Measurements from ENCODE around the gene EDC4. TPM values are rescaled to one million over a fixed set of nuclear protein-coding genes. Genes with fewer than 3 reads are reported as not detected.

Gene EDC4
- total RNA-seq, 2 experiments from 2014 or later = 134 to 145 TPM

GRCh38 chr16:67855789-67856188 is 17.1 kb upstream of the EDC4 start:
- Histone ChIP-seq H3K27me3 (ENCODE audit: control insufficient read depth in 1 of 2, insufficient read depth in 2 of 2, low read length in 2 of 2) (no peaks in the 10 kb centered on the region), H3K4me1 (ENCODE audit: insufficient read depth, low read length) (peaks cover 31% of the 10 kb centered on the region), H3K4me3 (ENCODE audit: low read length) (no peak overlapping the region), H3K9me3 (ENCODE audit: control insufficient read depth in 1 of 2, insufficient read depth in 1 of 2, low read length in 2 of 2) (no peaks in the 10 kb centered on the region), H3K36me3 (ENCODE audit: insufficient read depth, low read length) (peaks cover 8% of the 10 kb centered on the region), H3K27ac (ENCODE audit: low read depth in 1 of 2, low read length in 2 of 2) (no peak overlapping the region)
- Mint-ChIP-seq H3K4me1 (ENCODE audit: low read depth) (peaks cover 31% of the 10 kb centered on the region), H3K27ac (no peak overlapping the region), H3K36me3 (ENCODE audit: low read depth) (peaks cover 8% of the 10 kb centered on the region), H3K9me3 (no peaks in the 10 kb centered on the region), H3K27me3 (no peaks in the 10 kb centered on the region), H3K4me3 (no peak overlapping the region)
- intact Hi-C loops (cut with DNase I, micrococcal nuclease) = no loop called here
- POLR2A ChIA-PET = interaction anchor here (1.1 kb wide), 1 partner anchor 17 kb away, joined by 4 read pairs; the partner anchor contains the start of gene EDC4
- ATAC-seq (ENCODE audit: poor library complexity) (no peak), DNase-seq (no peak)
- no peak for TF ChIP-seq CTCF (IDR thresholded peaks at IDR 0.05)
- CTCF ChIA-PET = no interaction called here

GRCh38 chr16:67856927-67857546 is 15.8 kb upstream of the EDC4 start:
- no peak for TF ChIP-seq CTCF (IDR thresholded peaks at IDR 0.05)
- no peaks in the 10 kb centered on the region for H3K27me3 ChIP-seq (ENCODE audit: control insufficient read depth in 1 of 2, insufficient read depth in 2 of 2, low read length in 2 of 2)
- no peaks in the 10 kb centered on the region for H3K9me3 ChIP-seq (ENCODE audit: control insufficient read depth in 1 of 2, insufficient read depth in 1 of 2, low read length in 2 of 2)
- POLR2A ChIA-PET = no interaction called here
- H3K4me1 ChIP-seq (ENCODE audit: insufficient read depth, low read length) = peaks cover 31% of the 10 kb centered on the region
- intact Hi-C loops (cut with DNase I, micrococcal nuclease) = no loop called here
- peaks cover 15% of the 10 kb centered on the region for H3K36me3 Mint-ChIP-seq (ENCODE audit: low read depth)
- H3K4me3 ChIP-seq (ENCODE audit: low read length) = no peak overlapping the region
- no peaks in the 10 kb centered on the region for H3K27me3 Mint-ChIP-seq
- H3K27ac Mint-ChIP-seq = peak overlapping the region; percentile 77
- no peak for DNase-seq
- no peak for ATAC-seq (ENCODE audit: poor library complexity)
- H3K27ac ChIP-seq (ENCODE audit: low read depth in 1 of 2, low read length in 2 of 2) = no peak overlapping the region
- H3K4me3 Mint-ChIP-seq = no peak overlapping the region
- CTCF ChIA-PET = interaction anchor here (0.6 to 1.8 kb wide), 4 partner anchors 14 to 231 kb away, joined by 4 to 7 read pairs (median 4); partner anchors contain the start of gene THAP11
- peaks cover 31% of the 10 kb centered on the region for H3K4me1 Mint-ChIP-seq (ENCODE audit: low read depth)
- H3K9me3 Mint-ChIP-seq = no peaks in the 10 kb centered on the region
- H3K36me3 ChIP-seq (ENCODE audit: insufficient read depth, low read length) = peaks cover 18% of the 10 kb centered on the region

- Mint-ChIP-seq H3K4me1 (ENCODE audit: low read depth) (peaks cover 31% of the 10 kb centered on the region), H3K9me3 (no peaks in the 10 kb centered on the region), H3K36me3 (ENCODE audit: low read depth) (peaks cover 15% of the 10 kb centered on the region), H3K4me3 (no peak overlapping the region), H3K27ac (peak overlapping the region; percentile 77), H3K27me3 (no peaks in the 10 kb centered on the region)
- POLR2A ChIA-PET = no interaction called here
- DNase-seq = peak in 10 of 14 experiments; percentile 11 to 74 (median 29)
- CTCF ChIA-PET = interaction anchor here (1.1 to 1.8 kb wide), 3 partner anchors 15 to 41 kb away, joined by 4 to 7 read pairs (median 4); partner anchors contain the start of gene THAP11
- peak; percentile 84 for ATAC-seq (ENCODE audit: poor library complexity)
- H3K36me3 ChIP-seq (ENCODE audit: insufficient read depth, low read length) = peaks cover 20% of the 10 kb centered on the region
- H3K27ac ChIP-seq (ENCODE audit: low read depth in 1 of 2, low read length in 2 of 2) = peak overlapping the region in 1 of 2 donors; percentile 22
- H3K27me3 ChIP-seq (ENCODE audit: control insufficient read depth in 1 of 2, insufficient read depth in 2 of 2, low read length in 2 of 2) = no peaks in the 10 kb centered on the region
- intact Hi-C loops (cut with DNase I, micrococcal nuclease) = no loop called here
- H3K4me1 ChIP-seq (ENCODE audit: insufficient read depth, low read length) = peaks cover 31% of the 10 kb centered on the region
- no peak overlapping the region for H3K4me3 ChIP-seq (ENCODE audit: low read length)
- H3K9me3 ChIP-seq (ENCODE audit: control insufficient read depth in 1 of 2, insufficient read depth in 1 of 2, low read length in 2 of 2) = no peaks in the 10 kb centered on the region
- no peak for TF ChIP-seq CTCF (IDR thresholded peaks at IDR 0.05)
Observed at GRCh38 chr16:67857547-67858233, 15.2 kb upstream of the EDC4 start.
